GM12878 (cell line): ENCODE measurements around the gene BTBD9. TPM values are rescaled to one million over a fixed set of nuclear protein-coding genes. Genes with fewer than 3 reads are reported as not detected.

Source experiments
- ATAC-seq: fragments of 200-7000 bp; cut with Tn5 transposase; 3 replicates; pipeline ENCODE4 v1.9.1; 2020; ENCODE audit warnings: mild to moderate bottlenecking, moderate library complexity
- BruUV-seq: library from RNA; stranded (reverse); fragments of 400-500 nt; replicated peaks from 2 replicates; lab custom pipeline; 2021; lab: Mats Ljungman, UMichigan
- CTCF ChIA-PET: fragments of 300-600 bp; sonication (Branson Sonifier 250); formaldehyde crosslinking; extraction: SDS; loops from one replicate; lab custom pipeline; 2021; ENCODE audit warnings: inconsistent platforms; lab: Yijun Ruan, JAX
- POLR2A ChIA-PET: fragments of 350-600 bp; formaldehyde crosslinking; extraction: SDS; loops from one replicate; lab custom pipeline; 2021; ENCODE audit warnings: inconsistent platforms; lab: Charles Lee
- RAD21 ChIA-PET: fragments of 300-600 bp; sonication (Branson Sonifier 250); formaldehyde crosslinking; loops from one replicate; lab custom pipeline; 2023; ENCODE audit warnings: antibody characterized with exemption; ENCODE audit not compliant: unreplicated experiment; lab: Charles Lee
- SMC1A ChIA-PET: fragments of 300-600 bp; sonication (Branson Sonifier 250); formaldehyde crosslinking; loops from one replicate; lab custom pipeline; 2023; ENCODE audit not compliant: unreplicated experiment, uncharacterized antibody; lab: Charles Lee
- DNase-seq: peaks from one replicate; pipeline ENCODE4 v3.0.0-alpha.2; 2011; ENCODE audit warnings: low read depth, low spot score
- FAIRE-seq: peaks from 3 replicates; lab custom pipeline; 2011; peaks lifted over from hg19 to GRCh38; lab: Jason Lieb, UNC
- H2AFZ ChIP-seq: 2 replicates; pipeline ENCODE4 v1.6.0; 2011; ENCODE audit warnings: low read depth, low read length, control low read depth; ENCODE audit not compliant: control insufficient read depth
- H3K27ac ChIP-seq: 2 replicates; pipeline ENCODE4 v1.5.1; 2011; ENCODE audit warnings: control low read depth; ENCODE audit not compliant: control insufficient read depth, insufficient read depth
- H3K27me3 ChIP-seq, 2 experiments: replicated peaks in 1 of 2; 2 replicates each; pipeline versions ENCODE4 v1.6.0 to v1.6.1; 2011; ENCODE audit warnings: low read length in 1 of 2; ENCODE audit not compliant: control insufficient read depth in 2 of 2, insufficient read depth in 2 of 2
- H3K36me3 ChIP-seq, 2 experiments: 2 replicates each; pipeline ENCODE4 v1.5.1; 2011; ENCODE audit warnings: low read length in 1 of 2; ENCODE audit not compliant: control insufficient read depth in 2 of 2, insufficient read depth in 2 of 2
- H3K4me1 ChIP-seq: 2 replicates; pipeline ENCODE4 v1.6.1; 2011; ENCODE audit warnings: mild to moderate bottlenecking, low read length, moderate library complexity, mixed read lengths; ENCODE audit not compliant: control insufficient read depth, insufficient read depth
- H3K4me2 ChIP-seq: 2 replicates; pipeline ENCODE4 v1.6.0; 2011; ENCODE audit warnings: control low read depth; ENCODE audit not compliant: control insufficient read depth, insufficient read depth
- H3K4me3 ChIP-seq: fragments of 200-600 bp; sonication (generic); 2 replicates; pipeline ENCODE4 v1.5.1; 2016
- H3K79me2 ChIP-seq: 2 replicates; pipeline ENCODE4 v1.6.0; 2011; ENCODE audit warnings: low read length; ENCODE audit not compliant: control insufficient read depth, insufficient read depth
- H3K9ac ChIP-seq: 2 replicates; pipeline ENCODE4 v1.8.0; 2011; ENCODE audit warnings: low read length, control low read depth, mixed read lengths; ENCODE audit not compliant: control insufficient read depth, insufficient read depth
- H3K9me3 ChIP-seq: replicated peaks from 3 replicates; pipeline ENCODE4 v1.5.1; 2011; ENCODE audit warnings: mild to moderate bottlenecking, low read length; ENCODE audit not compliant: control insufficient read depth, insufficient read depth
- H4K20me1 ChIP-seq: 2 replicates; pipeline ENCODE4 v1.6.0; 2011; ENCODE audit not compliant: control insufficient read depth, insufficient read depth
- BCL3 ChIP-seq: IDR thresholded peaks from 2 replicates; pipeline ENCODE4 v1.6.1; 2011; ENCODE audit warnings: borderline replicate concordance, low read depth, mild to moderate bottlenecking, moderate library complexity, low read length; ENCODE audit not compliant: insufficient read depth, poor library complexity, severe bottlenecking
- DPF2 ChIP-seq: fragments of 450-650 bp; IDR thresholded peaks from 2 replicates; pipeline ENCODE4 v1.6.1; 2017; ENCODE audit warnings: mild to moderate bottlenecking
- HCFC1 ChIP-seq: fragments of 150-350 bp; IDR thresholded peaks from 2 replicates; pipeline ENCODE4 v1.6.1; 2014; ENCODE audit warnings: low read length
- KDM1A ChIP-seq: fragments of 200-600 bp; sonication (generic); IDR thresholded peaks from 2 replicates; pipeline ENCODE4 v1.6.1; 2016; ENCODE audit warnings: borderline replicate concordance
- KLF5 ChIP-seq: fragments of 450-650 bp; IDR thresholded peaks from 2 replicates; pipeline ENCODE4 v1.6.1; 2014; ENCODE audit warnings: mild to moderate bottlenecking; ENCODE audit not compliant: partially characterized antibody
- MXI1 ChIP-seq: fragments of 150-350 bp; IDR thresholded peaks from 2 replicates; pipeline ENCODE4 v1.6.1; 2011; ENCODE audit warnings: low read depth, mild to moderate bottlenecking, inconsistent platforms, low read length, improper control_type of control experiment
- NR2C2 ChIP-seq: IDR thresholded peaks from 2 replicates; pipeline ENCODE4 v1.6.1; 2011; ENCODE audit warnings: borderline replicate concordance, low read depth; ENCODE audit not compliant: control insufficient read depth, insufficient read length
- PKNOX1 ChIP-seq: fragments of 450-650 bp; IDR thresholded peaks from 2 replicates; pipeline ENCODE4 v1.6.1; 2016; ENCODE audit warnings: mild to moderate bottlenecking
- POLR2A ChIP-seq: IDR thresholded peaks from 2 replicates; pipeline ENCODE4 v1.6.1; 2011; ENCODE audit warnings: low read depth, mild to moderate bottlenecking, low read length
- POU2F2 ChIP-seq: IDR thresholded peaks from 3 replicates; pipeline ENCODE4 v1.6.1; 2011; ENCODE audit warnings: low read depth, mild to moderate bottlenecking, low read length, borderline replicate concordance
- SREBF2 ChIP-seq: IDR thresholded peaks from 2 replicates; pipeline ENCODE4 v1.6.1; 2012; ENCODE audit warnings: mild to moderate bottlenecking, low read length
- TAF1 ChIP-seq: IDR thresholded peaks from 2 replicates; pipeline ENCODE4 v1.6.1; 2011; ENCODE audit warnings: mild to moderate bottlenecking, low read depth, low read length, borderline replicate concordance
- TCF3 ChIP-seq: IDR thresholded peaks from 2 replicates; pipeline ENCODE4 v1.6.1; 2012; ENCODE audit warnings: low read depth, mild to moderate bottlenecking, low read length, borderline replicate concordance; ENCODE audit not compliant: insufficient read depth
- YBX1 ChIP-seq: fragments of 450-650 bp; IDR thresholded peaks from 2 replicates; pipeline ENCODE4 v1.6.1; 2016; ENCODE audit warnings: antibody characterized with exemption
- ZBED1 ChIP-seq: IDR thresholded peaks from 2 replicates; pipeline ENCODE4 v1.6.1; 2016; ENCODE audit warnings: borderline replicate concordance
- ZBTB33 ChIP-seq: fragments of 450-650 bp; IDR thresholded peaks from 2 replicates; pipeline ENCODE4 v1.6.1; 2017; ENCODE audit warnings: mild to moderate bottlenecking
- ZNF384 ChIP-seq: IDR thresholded peaks from 2 replicates; pipeline ENCODE4 v1.6.1; 2012; ENCODE audit warnings: low read depth, mild to moderate bottlenecking, low read length, improper control_type of control experiment, borderline replicate concordance
- WGBS: methylation state at CpG from one replicate; pipeline ENCODE4 v1.1.6; 2016; ENCODE audit warnings: low lambda C conversion rate; ENCODE audit not compliant: insufficient replicate concordance, insufficient coverage; ENCODE audit errors: missing lambda C conversion rate; 5-methylcytosine and 5-hydroxymethylcytosine counted together
- in situ Hi-C: fragments of 300-500 bp; cut with MboI; formaldehyde crosslinking; loops from 9 replicates; pipeline ENCODE4 v1.14.3; 2018; ENCODE audit warnings: mixed read lengths
- intact Hi-C: fragments of 100-400 bp; cut with micrococcal nuclease; formaldehyde crosslinking; loops from one replicate; pipeline ENCODE4 v1.14.2; 2022; ENCODE audit not compliant: unreplicated experiment
- polyA plus RNA-seq, 11 experiments: library from polyadenylated mRNA; depleted of rRNA in 4 of 11; unstranded in 6 of 11; stranded (reverse) in 5 of 11; fragments of >200 nt; fragmentation: Nextera tagmentation in 4 of 11; fragmentation: Illumina TruSeq in 1 of 11; extraction: Ambion mirVana in 4 of 11; extraction: Trizol in 1 of 11; gene quantifications; 1 replicate in 1 of 11; 2 replicates in 10 of 11; pipeline versions ENCODE4 v1.2.1 to v1.2.3, GENCODE V29; 2011 to 2016; ENCODE audit warnings: inconsistent platforms in 2 of 11, missing spikeins in 2 of 11, low read depth in 1 of 11
- total RNA-seq, 4 experiments: library from RNA; depleted of rRNA in 3 of 4; stranded (reverse); fragments of >200 nt in 3 of 4; fragmentation: Illumina TruSeq in 1 of 4; extraction: Trizol in 1 of 4; gene quantifications; 2 replicates each; pipeline versions ENCODE4 v1.2.1 to v1.2.3, GENCODE V29; 2013 to 2021

Gene BTBD9
- total and polyA plus RNA-seq, 10 of the 15 experiments (the other 5 are each of a cell fraction or from before 2014, with no cell fraction given) = 0.22 to 8.6 (median 4.6) TPM

- Histone ChIP-seq H2AFZ (no peak overlapping the region), H3K36me3 (no peaks in the 10 kb centered on the region), H3K27me3 (no peaks in the 10 kb centered on the region), H3K27ac (no peak overlapping the region), H3K4me3 (no peak overlapping the region), H3K4me1 (no peaks in the 10 kb centered on the region), H3K9ac (no peak overlapping the region), H3K4me2 (no peak overlapping the region), H4K20me1 (no peaks in the 10 kb centered on the region), H3K79me2 (no peaks in the 10 kb centered on the region), H3K9me3 (no peaks in the 10 kb centered on the region)
- ChIA-PET SMC1A (no interaction called here), POLR2A (no interaction called here), CTCF (no interaction called here), RAD21 (no interaction called here)
- ATAC-seq (no peak), DNase-seq (no peak), FAIRE-seq (no peak)
- intact Hi-C loops (no loop called here), in situ Hi-C loops (no loop called here)
- TF ChIP-seq MXI1 = no peak
- no peak for TF ChIP-seq KDM1A
- no peak for TF ChIP-seq TAF1
- TF ChIP-seq TCF3 = no peak
- TF ChIP-seq PKNOX1 = no peak
- TF ChIP-seq ZNF384 = no peak
- TF ChIP-seq ZBTB33 = no peak
- TF ChIP-seq SREBF2 = no peak
- no peak for TF ChIP-seq BCL3
- TF ChIP-seq HCFC1 = no peak
- no peak for TF ChIP-seq KLF5
- no peak for TF ChIP-seq ZBED1
- no peak for TF ChIP-seq DPF2
- no peak for TF ChIP-seq YBX1
- no peak for TF ChIP-seq POU2F2
- TF ChIP-seq NR2C2 = no peak
- no peak for TF ChIP-seq POLR2A
- BruUV-seq = no TSS peak
- WGBS = 31% methylated on average over 1 of the region's 1 CpG
Measured at GRCh38 chr6:38270367-38270766, 369.4 kb downstream of the BTBD9 start.
